Hepatocyte (in vitro differentiated cells): Measurements from ENCODE around the gene GFY. TPM values are rescaled to one million over a fixed set of nuclear protein-coding genes. Genes with fewer than 3 reads are reported as not detected.
A peak's percentile ranks its signal among the peaks of the same experiment; 100 is the strongest.

Source experiments
- DNase-seq: peaks from one replicate; pipeline ENCODE4 v3.0.0-alpha.2; 2016; ENCODE audit warnings: low spot score
- H2AFZ ChIP-seq: fragments of 200-600 bp; sonication (generic); 2 replicates; pipeline ENCODE4 v1.6.0; 2016; ENCODE audit warnings: antibody characterized with exemption, mild to moderate bottlenecking
- H3K27ac ChIP-seq: fragments of 200-600 bp; sonication (generic); 2 replicates; pipeline ENCODE4 v1.5.1; 2016; ENCODE audit warnings: mild to moderate bottlenecking
- H3K27me3 ChIP-seq: fragments of 200-600 bp; sonication (generic); 2 replicates; pipeline ENCODE4 v1.6.1; 2016
- H3K36me3 ChIP-seq: fragments of 200-600 bp; sonication (generic); replicated peaks from 2 replicates; pipeline ENCODE4 v1.5.1; 2016; ENCODE audit warnings: low read depth; ENCODE audit not compliant: insufficient read depth
- H3K4me1 ChIP-seq: fragments of 200-600 bp; sonication (generic); 2 replicates; pipeline ENCODE4 v1.5.1; 2016; ENCODE audit warnings: mild to moderate bottlenecking, moderate library complexity; ENCODE audit not compliant: insufficient read depth
- H3K4me2 ChIP-seq: fragments of 200-600 bp; sonication (generic); 2 replicates; pipeline ENCODE4 v1.6.0; 2016
- H3K4me3 ChIP-seq: fragments of 200-600 bp; sonication (generic); 2 replicates; pipeline ENCODE4 v1.5.1; 2016; ENCODE audit warnings: mild to moderate bottlenecking
- H3K79me2 ChIP-seq: fragments of 200-600 bp; sonication (generic); 2 replicates; pipeline ENCODE4 v1.6.0; 2017; ENCODE audit warnings: mild to moderate bottlenecking
- H3K9me2 ChIP-seq: fragments of 200-600 bp; sonication (generic); replicated peaks from 2 replicates; pipeline ENCODE4 v1.6.0; 2017; ENCODE audit warnings: mild to moderate bottlenecking; ENCODE audit not compliant: insufficient read depth
- H3K9me3 ChIP-seq: fragments of 200-600 bp; sonication (generic); 2 replicates; pipeline ENCODE4 v1.5.1; 2016; ENCODE audit warnings: low read depth, mild to moderate bottlenecking
- H4K20me1 ChIP-seq: fragments of 200-600 bp; sonication (generic); 2 replicates; pipeline ENCODE4 v1.6.0; 2016; ENCODE audit warnings: mild to moderate bottlenecking; ENCODE audit not compliant: insufficient read depth, poor library complexity, severe bottlenecking
- EZH2 ChIP-seq: fragments of 200-600 bp; sonication (generic); IDR thresholded peaks from 2 replicates; pipeline ENCODE4 v1.6.1; 2016; ENCODE audit warnings: antibody characterized with exemption, mild to moderate bottlenecking, borderline replicate concordance
- EZH2phosphoT487 ChIP-seq: fragments of 200-600 bp; sonication (generic); IDR thresholded peaks from one replicate; pipeline ENCODE4 v1.6.1; 2018; ENCODE audit warnings: antibody characterized with exemption, mild to moderate bottlenecking, low read depth, moderate library complexity; ENCODE audit not compliant: unreplicated experiment, severe bottlenecking
- WGBS: methylation state at CpG from one replicate; pipeline ENCODE4 v1.1.6; 2016; ENCODE audit warnings: low lambda C conversion rate; ENCODE audit errors: missing lambda C conversion rate; 5-methylcytosine and 5-hydroxymethylcytosine counted together
- polyA plus RNA-seq: library from polyadenylated mRNA; unstranded; fragments of >200 nt; fragmentation: Nextera tagmentation; extraction: Ambion mirVana; gene quantifications from 2 replicates; pipeline ENCODE4 v1.2.1, GENCODE V29; 2016
- total RNA-seq: library from RNA; depleted of rRNA; stranded (reverse); fragments of >200 nt; gene quantifications from 2 replicates; pipeline ENCODE4 v1.2.3, GENCODE V29; 2014
- TF ChIP-seq, protein P1 (sequence below): fragments of 200-600 bp; sonication (generic); IDR thresholded peaks from 2 replicates; pipeline ENCODE4 v1.5.1; 2016; ENCODE audit warnings: antibody characterized with exemption, mild to moderate bottlenecking; ENCODE audit not compliant: poor library complexity

Gene GFY
- total and polyA plus RNA-seq, 2 experiments from 2014 or later: not detected

DNA sequence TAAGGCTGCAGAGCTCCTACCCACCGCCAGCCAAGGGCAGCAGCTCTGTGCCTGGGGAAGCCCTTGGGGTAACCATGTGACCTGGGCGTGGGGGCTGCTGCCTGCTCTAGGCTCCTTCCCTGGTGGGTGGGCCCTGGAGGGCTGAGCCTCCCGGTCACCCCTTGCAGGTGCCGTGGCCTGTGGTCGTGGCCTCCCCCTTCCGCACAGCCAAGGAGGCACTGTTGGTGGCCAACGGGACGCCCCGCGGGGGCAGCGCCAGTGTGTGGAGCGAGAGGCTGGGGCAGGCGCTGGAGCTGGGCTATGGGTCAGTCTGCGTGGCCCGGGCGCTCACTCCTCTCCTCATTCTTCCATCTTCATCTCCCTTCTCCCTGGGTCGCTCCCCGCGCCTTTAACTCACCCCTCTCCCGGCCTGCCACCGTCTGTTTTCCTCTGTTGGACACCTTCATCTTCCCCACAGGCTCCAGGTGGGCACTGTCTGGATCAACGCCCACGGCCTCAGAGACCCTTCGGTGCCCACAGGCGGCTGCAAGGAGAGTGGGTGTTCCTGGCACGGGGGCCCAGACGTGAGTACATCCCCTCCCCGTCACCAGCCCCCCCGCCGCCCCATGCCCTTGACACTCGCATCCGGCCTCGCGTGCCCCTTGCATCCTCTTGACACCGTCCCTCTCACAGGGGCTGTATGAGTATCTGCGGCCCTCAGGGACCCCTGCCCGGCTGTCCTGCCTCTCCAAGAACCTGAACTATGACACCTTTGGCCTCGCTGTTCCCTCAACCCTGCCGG lies 39.0 kb downstream of the GFY start:
- Histone ChIP-seq H3K9me2 (no peaks in the 10 kb centered on the region), H3K4me3 (no peak overlapping the region), H3K79me2 (no peaks in the 10 kb centered on the region), H3K27ac (no peak overlapping the region), H3K9me3 (no peaks in the 10 kb centered on the region), H3K27me3 (no peaks in the 10 kb centered on the region), H4K20me1 (no peaks in the 10 kb centered on the region), H2AFZ (no peak overlapping the region), H3K4me1 (no peaks in the 10 kb centered on the region), H3K36me3 (peaks cover 2% of the 10 kb centered on the region), H3K4me2 (no peak overlapping the region)
- TF ChIP-seq EZH2 (no peak), EZH2phosphoT487 (no peak)
- TF ChIP-seq, protein P1, sequence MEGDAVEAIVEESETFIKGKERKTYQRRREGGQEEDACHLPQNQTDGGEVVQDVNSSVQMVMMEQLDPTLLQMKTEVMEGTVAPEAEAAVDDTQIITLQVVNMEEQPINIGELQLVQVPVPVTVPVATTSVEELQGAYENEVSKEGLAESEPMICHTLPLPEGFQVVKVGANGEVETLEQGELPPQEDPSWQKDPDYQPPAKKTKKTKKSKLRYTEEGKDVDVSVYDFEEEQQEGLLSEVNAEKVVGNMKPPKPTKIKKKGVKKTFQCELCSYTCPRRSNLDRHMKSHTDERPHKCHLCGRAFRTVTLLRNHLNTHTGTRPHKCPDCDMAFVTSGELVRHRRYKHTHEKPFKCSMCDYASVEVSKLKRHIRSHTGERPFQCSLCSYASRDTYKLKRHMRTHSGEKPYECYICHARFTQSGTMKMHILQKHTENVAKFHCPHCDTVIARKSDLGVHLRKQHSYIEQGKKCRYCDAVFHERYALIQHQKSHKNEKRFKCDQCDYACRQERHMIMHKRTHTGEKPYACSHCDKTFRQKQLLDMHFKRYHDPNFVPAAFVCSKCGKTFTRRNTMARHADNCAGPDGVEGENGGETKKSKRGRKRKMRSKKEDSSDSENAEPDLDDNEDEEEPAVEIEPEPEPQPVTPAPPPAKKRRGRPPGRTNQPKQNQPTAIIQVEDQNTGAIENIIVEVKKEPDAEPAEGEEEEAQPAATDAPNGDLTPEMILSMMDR: no peak
- WGBS: 96% methylated on average over 33 of the region's 39 CpGs
- DNase-seq: no peak

GRCh38 chr19:49465371-49465770 lies 40.2 kb downstream of the GFY start:
- 98% methylated on average over 3 of the region's 3 CpGs for whole genome bisulfite sequencing
- Histone ChIP-seq H3K9me2 (no peaks in the 10 kb centered on the region), H4K20me1 (no peaks in the 10 kb centered on the region), H3K9me3 (no peaks in the 10 kb centered on the region), H3K27me3 (no peaks in the 10 kb centered on the region), H3K36me3 (no peaks in the 10 kb centered on the region), H3K79me2 (no peaks in the 10 kb centered on the region), H3K4me2 (no peak overlapping the region), H3K4me3 (no peak overlapping the region), H2AFZ (no peak overlapping the region), H3K4me1 (no peaks in the 10 kb centered on the region), H3K27ac (no peak overlapping the region)
- DNase-seq: no peak
- no peak for TF ChIP-seq EZH2
- TF ChIP-seq, protein P1: no peak

GRCh38 chr19:49468199-49468598 lies 43.0 kb downstream of the GFY start:
- no peaks in the 10 kb centered on the region for H3K9me3 ChIP-seq
- H3K79me2 ChIP-seq: no peaks in the 10 kb centered on the region
- H3K4me2 ChIP-seq: no peak overlapping the region
- H2AFZ ChIP-seq: no peak overlapping the region
- H3K27me3 ChIP-seq: no peaks in the 10 kb centered on the region
- H3K4me3 ChIP-seq: no peak overlapping the region
- H3K9me2 ChIP-seq: no peaks in the 10 kb centered on the region
- 90% methylated on average over 19 of the region's 19 CpGs for WGBS
- no peaks in the 10 kb centered on the region for H3K36me3 ChIP-seq
- H3K4me1 ChIP-seq: no peaks in the 10 kb centered on the region
- no peak for TF ChIP-seq EZH2
- TF ChIP-seq EZH2phosphoT487: no peak
- TF ChIP-seq, protein P1: no peak
- no peak for DNase-seq
- H4K20me1 ChIP-seq: no peaks in the 10 kb centered on the region
- H3K27ac ChIP-seq: peak overlapping the region; percentile 40
